Activated naive CD4-positive, alpha-beta T cell treated with anti-CD3 and anti-CD28 coated beads, Interleukin-2, amount 50 U/mL, for 24 hours (primary cell): ENCODE data around the gene TCEAL2.
"Not testable (repeated sequence)": the region's sequence is repeated elsewhere in the genome, so short reads cannot be mapped to it uniquely, and the experiment has no call there.

ENCODE experiments used
- H3K27ac Mint-ChIP-seq: one replicate; pipeline ENCODE4 v1.8.0; 2021; ENCODE audit warnings: mild to moderate bottlenecking, mixed read lengths
- H3K27me3 Mint-ChIP-seq: one replicate; pipeline ENCODE4 v1.8.0; 2021; ENCODE audit warnings: mixed read lengths
- H3K36me3 Mint-ChIP-seq: one replicate; pipeline ENCODE4 v1.8.0; 2021; ENCODE audit warnings: mixed read lengths
- H3K4me1 Mint-ChIP-seq: one replicate; pipeline ENCODE4 v1.8.0; 2021; ENCODE audit warnings: mixed read lengths
- H3K4me3 Mint-ChIP-seq: one replicate; pipeline ENCODE4 v1.8.0; 2021; ENCODE audit warnings: mild to moderate bottlenecking, mixed read lengths
- H3K9me3 Mint-ChIP-seq: one replicate; pipeline ENCODE4 v1.8.0; 2021; ENCODE audit warnings: mixed read lengths

TCEAL2 gene

DNA sequence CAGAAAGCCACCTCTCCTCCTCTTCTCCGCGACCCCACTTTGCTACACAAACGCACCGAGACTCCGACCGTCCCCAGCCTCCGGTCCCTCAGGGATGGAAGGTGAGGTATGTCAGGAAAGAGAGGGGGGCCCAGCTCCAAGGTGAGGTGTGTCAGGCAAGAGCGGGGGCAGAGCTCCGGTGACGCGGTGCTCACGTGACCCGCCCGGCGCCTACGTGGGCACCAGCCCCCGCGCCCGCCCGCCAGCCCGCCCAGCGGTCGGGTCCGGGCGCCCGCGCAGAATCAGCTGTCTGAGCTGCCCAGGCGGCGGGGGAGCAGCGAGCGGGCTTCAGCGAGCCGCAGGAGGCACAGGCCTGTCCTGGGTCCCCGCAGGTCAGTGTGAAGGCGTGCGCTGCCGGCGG is at the start of gene TCEAL2:
TCEAL2 (plus strand) TSS at position 244 of the 400 bp plus-strand sequence. CDS start 1,152 bp downstream, outside the sequence.
- H3K4me3 Mint-ChIP-seq = peak within 1 kb of the TSS; percentile 76
- H3K27me3 Mint-ChIP-seq = peaks cover 13% of the 10 kb centered on the region
- H3K4me1 Mint-ChIP-seq, H3K27ac Mint-ChIP-seq, H3K9me3 Mint-ChIP-seq, H3K36me3 Mint-ChIP-seq: not testable (repeated sequence)

DNA sequence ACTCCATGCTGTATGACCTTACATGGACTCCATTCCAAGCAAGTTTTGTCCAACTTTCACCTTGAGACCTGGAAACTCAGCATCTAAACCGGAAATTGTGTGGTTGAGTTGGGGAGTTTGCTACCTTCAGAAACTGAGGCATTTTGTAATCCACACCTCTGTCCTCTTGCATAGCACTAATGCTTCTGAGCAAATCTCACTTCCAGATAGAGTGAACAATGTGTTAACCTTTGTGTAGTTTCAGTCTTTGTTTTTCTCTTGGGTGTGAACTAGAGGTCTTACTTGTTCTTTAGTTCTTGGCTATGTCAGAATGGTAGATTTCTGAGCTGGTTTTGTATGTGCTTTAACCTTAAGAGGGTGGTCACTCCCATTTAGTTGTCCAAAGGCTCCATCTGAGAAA is 48.1 kb upstream of the TCEAL2 start:
- Mint-ChIP-seq H3K27ac (no peak overlapping the region), H3K9me3 (no peaks in the 10 kb centered on the region), H3K4me1 (no peaks in the 10 kb centered on the region), H3K36me3 (no peaks in the 10 kb centered on the region), H3K4me3 (no peak overlapping the region), H3K27me3 (peaks cover 5% of the 10 kb centered on the region)

- H3K36me3 Mint-ChIP-seq = no peaks in the 10 kb centered on the region
- H3K4me1 Mint-ChIP-seq = no peaks in the 10 kb centered on the region
- no peak overlapping the region for H3K4me3 Mint-ChIP-seq
- H3K27ac Mint-ChIP-seq = no peak overlapping the region
- H3K27me3 Mint-ChIP-seq = peaks cover 4% of the 10 kb centered on the region
- no peaks in the 10 kb centered on the region for H3K9me3 Mint-ChIP-seq
Observed at GRCh38 chrX:102085706-102086105, 39.8 kb upstream of the TCEAL2 start.

- H3K36me3 Mint-ChIP-seq = no peaks in the 10 kb centered on the region
- no peak overlapping the region for H3K27ac Mint-ChIP-seq
- no peaks in the 10 kb centered on the region for H3K4me1 Mint-ChIP-seq
- H3K9me3 Mint-ChIP-seq = no peaks in the 10 kb centered on the region
- H3K27me3 Mint-ChIP-seq = peaks cover 5% of the 10 kb centered on the region
- H3K4me3 Mint-ChIP-seq = no peak overlapping the region
Observed at GRCh38 chrX:102113367-102113766, 12.1 kb upstream of the TCEAL2 start.

DNA sequence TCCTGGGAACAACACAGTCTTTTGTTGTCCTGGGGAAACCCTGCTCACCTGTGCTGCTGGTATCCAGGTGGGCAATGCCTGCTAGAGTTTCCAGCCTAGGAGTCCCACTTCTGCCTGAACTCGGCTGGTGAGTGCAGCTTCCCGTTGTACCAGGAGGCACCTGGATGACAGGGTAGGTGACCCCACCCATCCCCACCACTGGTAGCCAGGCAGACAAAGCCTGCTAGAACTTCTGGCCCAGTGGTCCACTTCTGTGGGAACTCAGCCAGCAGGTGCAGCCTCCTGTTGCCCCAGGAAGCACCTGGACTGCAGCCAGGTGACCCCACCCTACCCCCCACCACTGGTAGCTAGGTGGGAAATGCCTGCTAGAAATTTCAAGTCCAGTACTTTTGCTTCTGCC is 9.7 kb upstream of the TCEAL2 start:
- Mint-ChIP-seq H3K27ac (no peak overlapping the region), H3K9me3 (no peaks in the 10 kb centered on the region), H3K4me3 (no peak overlapping the region), H3K36me3 (no peaks in the 10 kb centered on the region), H3K4me1 (no peaks in the 10 kb centered on the region), H3K27me3 (peaks cover 9% of the 10 kb centered on the region)

- H3K9me3 Mint-ChIP-seq, H3K4me1 Mint-ChIP-seq, H3K27ac Mint-ChIP-seq, H3K36me3 Mint-ChIP-seq: not testable (repeated sequence)
- Mint-ChIP-seq H3K4me3 (peak overlapping the region; percentile 76), H3K27me3 (peaks cover 13% of the 10 kb centered on the region)
Observed at GRCh38 chrX:102125014-102125413, 465 bp upstream of the TCEAL2 start.

DNA sequence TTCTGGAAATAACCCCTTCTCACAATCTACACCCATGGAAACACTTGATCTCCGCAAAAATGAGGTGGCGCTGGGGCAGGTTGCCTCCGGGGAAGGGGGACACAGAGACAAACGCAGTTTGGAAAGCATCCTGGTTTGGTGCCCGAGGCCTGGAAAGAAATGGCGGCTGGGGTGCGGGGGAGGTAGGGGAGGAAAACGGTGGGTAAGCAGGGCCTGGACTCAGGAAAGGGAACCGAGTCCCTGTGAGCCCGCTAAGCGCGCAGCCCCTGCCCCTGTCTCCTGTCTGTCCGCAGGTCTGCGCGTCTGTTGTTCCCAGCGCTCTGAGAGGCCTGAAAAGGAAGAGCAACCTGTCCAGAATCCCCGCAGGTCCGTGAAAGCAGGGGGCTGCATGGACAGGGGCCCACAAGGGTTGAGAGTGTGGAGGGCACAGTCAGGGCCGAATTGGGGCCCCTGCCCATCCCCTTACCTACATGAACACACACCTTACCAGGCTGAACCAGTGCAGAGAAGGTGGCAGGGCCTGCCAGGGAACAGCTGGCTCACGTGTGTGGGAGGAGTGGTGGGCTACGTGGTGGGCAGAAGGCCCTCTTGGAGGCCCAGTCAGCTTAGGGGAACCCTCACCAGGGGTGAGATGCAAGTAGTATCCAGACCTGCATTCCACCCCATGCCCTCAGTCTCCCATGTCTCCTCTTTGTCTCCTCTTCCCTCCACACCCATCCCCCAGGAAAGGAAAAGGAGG is 770 bp downstream of the TCEAL2 start:
- peak overlapping the region; percentile 15 for H3K4me3 Mint-ChIP-seq
- peaks cover 14% of the 10 kb centered on the region for H3K27me3 Mint-ChIP-seq
- H3K36me3 Mint-ChIP-seq, H3K4me1 Mint-ChIP-seq, H3K27ac Mint-ChIP-seq, H3K9me3 Mint-ChIP-seq: not testable (repeated sequence)

DNA sequence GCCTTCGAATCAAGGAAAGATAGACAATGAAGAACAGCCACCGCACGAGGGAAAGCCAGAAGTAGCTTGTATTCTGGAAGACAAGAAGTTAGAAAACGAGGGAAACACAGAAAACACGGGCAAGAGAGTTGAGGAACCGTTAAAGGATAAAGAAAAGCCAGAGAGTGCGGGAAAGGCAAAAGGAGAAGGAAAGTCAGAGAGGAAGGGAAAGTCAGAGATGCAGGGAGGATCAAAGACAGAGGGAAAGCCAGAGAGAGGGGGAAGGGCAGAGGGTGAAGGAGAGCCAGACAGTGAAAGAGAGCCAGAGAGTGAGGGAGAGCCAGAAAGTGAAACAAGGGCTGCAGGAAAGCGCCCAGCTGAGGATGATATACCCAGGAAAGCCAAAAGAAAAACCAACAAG is 1.4 kb downstream of the TCEAL2 start:
- Mint-ChIP-seq H3K4me3 (no peak overlapping the region), H3K27ac (no peak overlapping the region), H3K36me3 (no peaks in the 10 kb centered on the region), H3K4me1 (peaks cover 7% of the 10 kb centered on the region), H3K9me3 (no peaks in the 10 kb centered on the region), H3K27me3 (peaks cover 14% of the 10 kb centered on the region)

DNA sequence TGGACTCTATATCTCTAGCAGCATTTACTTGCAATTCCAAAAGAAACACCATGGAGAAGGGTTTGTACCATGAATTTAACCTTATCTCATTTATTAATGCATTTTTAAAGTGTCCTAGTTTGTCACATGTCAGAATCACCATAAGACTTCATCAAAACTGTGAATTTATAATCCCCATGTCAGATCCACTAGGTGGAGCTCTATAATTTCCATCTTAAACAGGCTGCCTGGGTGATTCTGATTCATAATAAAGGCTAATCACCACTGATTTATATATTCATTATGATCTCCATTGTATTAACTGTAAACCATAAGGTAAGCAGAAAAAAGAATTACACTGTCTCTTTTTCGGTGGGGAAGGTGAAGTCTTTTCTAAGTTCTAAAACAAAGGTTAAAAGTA is 4.0 kb downstream of the TCEAL2 start:
- peaks cover 5% of the 10 kb centered on the region for H3K4me1 Mint-ChIP-seq

GRCh38 chrX:102138064-102138463 is 12.6 kb downstream of the TCEAL2 start:
- no peaks in the 10 kb centered on the region for H3K4me1 Mint-ChIP-seq
- no peak overlapping the region for H3K4me3 Mint-ChIP-seq
- H3K9me3 Mint-ChIP-seq = no peaks in the 10 kb centered on the region
- H3K27me3 Mint-ChIP-seq = peaks cover 11% of the 10 kb centered on the region
- no peaks in the 10 kb centered on the region for H3K36me3 Mint-ChIP-seq
- no peak overlapping the region for H3K27ac Mint-ChIP-seq

More for the DNA sequence above, 4.0 kb downstream of the TCEAL2 start:
- peaks cover 15% of the 10 kb centered on the region for H3K27me3 Mint-ChIP-seq
- no peak overlapping the region for H3K4me3 Mint-ChIP-seq
- no peaks in the 10 kb centered on the region for H3K9me3 Mint-ChIP-seq
- no peak overlapping the region for H3K27ac Mint-ChIP-seq
- no peaks in the 10 kb centered on the region for H3K36me3 Mint-ChIP-seq

DNA sequence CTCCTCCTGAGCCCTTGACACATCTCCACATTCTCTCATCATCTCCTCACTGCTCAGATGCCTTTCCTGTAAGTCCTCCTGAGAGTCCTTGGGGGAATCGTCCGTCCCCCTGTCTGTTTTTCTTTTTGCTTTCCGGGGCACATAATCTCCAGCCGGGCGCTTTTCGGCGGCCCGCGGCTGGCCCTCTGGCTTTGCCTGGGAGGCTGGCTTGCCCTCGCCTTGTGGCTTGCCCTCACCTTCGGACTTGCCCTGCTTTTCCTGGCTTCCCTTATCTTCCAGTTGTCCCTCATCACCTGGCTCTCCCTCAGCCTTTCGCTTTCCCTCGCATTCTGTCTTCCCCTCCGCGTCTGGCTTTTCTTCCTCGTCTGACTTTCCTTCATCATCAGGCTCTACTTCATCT is 15.4 kb downstream of the TCEAL2 start:
- peaks cover 17% of the 10 kb centered on the region for H3K27me3 Mint-ChIP-seq
- not testable (repeated sequence) for H3K9me3 Mint-ChIP-seq, H3K27ac Mint-ChIP-seq, H3K4me3 Mint-ChIP-seq, H3K4me1 Mint-ChIP-seq, H3K36me3 Mint-ChIP-seq

- H3K27ac Mint-ChIP-seq, H3K36me3 Mint-ChIP-seq, H3K9me3 Mint-ChIP-seq, H3K4me3 Mint-ChIP-seq, H3K4me1 Mint-ChIP-seq: not testable (repeated sequence)
- peaks cover 17% of the 10 kb centered on the region for H3K27me3 Mint-ChIP-seq
Observed at GRCh38 chrX:102141631-102142030, 16.2 kb downstream of the TCEAL2 start.

- H3K4me3 Mint-ChIP-seq = peak within 1 kb of the TSS; percentile 26
- peaks cover 15% of the 10 kb centered on the region for H3K27me3 Mint-ChIP-seq
- not testable (repeated sequence) for H3K36me3 Mint-ChIP-seq, H3K9me3 Mint-ChIP-seq, H3K4me1 Mint-ChIP-seq, H3K27ac Mint-ChIP-seq
Observed at GRCh38 chrX:102142274-102142673, 16.8 kb downstream of the TCEAL2 start, which contains the start of gene TCEAL6. Gene TCEAL6, minus strand, starts transcription at chrX:102142481.

GRCh38 chrX:102154218-102154860 is 28.9 kb downstream of the TCEAL2 start:
- Mint-ChIP-seq H3K27ac (peak overlapping the region; percentile 93), H3K4me3 (peak overlapping the region; percentile 98), H3K9me3 (no peaks in the 10 kb centered on the region), H3K36me3 (no peaks in the 10 kb centered on the region), H3K4me1 (peaks cover 18% of the 10 kb centered on the region), H3K27me3 (no peaks in the 10 kb centered on the region)

DNA sequence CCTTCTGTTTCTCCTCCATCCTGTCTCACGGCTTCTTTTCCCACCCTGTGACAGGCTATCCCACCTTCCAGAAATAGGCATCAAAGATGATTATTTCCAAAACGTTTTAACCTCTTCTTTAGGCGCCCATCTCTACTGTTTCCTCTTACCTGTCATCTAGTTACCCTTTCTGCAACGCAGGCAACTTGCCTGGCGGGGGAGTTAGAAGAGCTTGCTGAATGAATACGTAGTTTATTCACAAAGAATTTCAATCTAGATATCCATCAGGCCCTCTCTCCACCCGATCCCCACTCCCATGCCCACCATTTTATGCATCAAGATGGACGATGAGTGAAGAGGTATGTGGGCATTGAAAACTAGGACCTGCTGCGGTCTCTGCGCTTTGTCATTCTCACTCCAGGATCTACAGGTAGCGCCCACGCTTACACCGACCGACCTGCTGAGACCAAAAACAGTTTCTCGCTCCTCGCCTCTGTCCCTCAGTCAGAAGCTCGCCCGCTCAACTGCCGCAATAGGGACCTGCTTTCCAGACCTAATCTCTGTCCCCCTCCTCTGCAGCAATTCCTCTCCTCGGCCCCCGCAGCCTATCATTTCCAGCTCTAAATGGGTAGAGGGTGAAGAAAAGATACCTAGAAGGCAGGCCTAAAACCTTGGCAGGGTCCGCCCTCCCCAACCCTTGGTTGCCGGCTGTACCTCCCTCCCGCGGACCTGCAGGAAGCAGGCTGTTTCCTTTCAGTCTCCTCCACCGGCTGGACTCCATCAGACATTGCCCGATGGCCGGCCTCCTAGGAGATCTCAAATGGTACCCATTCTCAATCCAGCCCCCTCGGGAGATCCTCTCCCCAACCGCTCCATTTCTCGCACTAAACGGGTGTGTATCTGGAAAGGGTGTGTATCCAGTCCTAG is 29.7 kb downstream of the TCEAL2 start:
- Mint-ChIP-seq H3K27ac (peak overlapping the region; percentile 93), H3K4me1 (peaks cover 18% of the 10 kb centered on the region), H3K9me3 (no peaks in the 10 kb centered on the region), H3K27me3 (no peaks in the 10 kb centered on the region), H3K4me3 (peak overlapping the region; percentile 98), H3K36me3 (no peaks in the 10 kb centered on the region)

DNA sequence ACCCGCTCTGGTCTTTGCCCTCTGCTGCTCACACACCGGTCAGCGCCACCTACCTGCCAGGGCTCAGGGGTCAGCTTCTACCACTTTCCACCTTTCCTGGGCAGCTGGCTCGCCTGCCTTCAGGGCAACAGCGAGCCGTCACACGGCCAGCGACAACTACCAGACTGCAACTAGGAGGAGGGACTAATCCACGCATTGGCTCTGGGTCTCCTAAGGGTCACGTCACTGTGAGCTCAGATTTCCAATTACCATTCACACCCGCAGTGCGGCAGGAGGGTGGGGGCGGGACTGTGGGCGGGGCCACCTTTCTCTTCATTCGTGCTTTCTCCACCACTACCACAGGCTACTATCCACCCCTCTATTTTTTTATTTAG is 30.3 kb downstream of the TCEAL2 start, which contains the start of gene BEX5:
BEX5 (minus strand) TSS at position 172 of the 374 bp plus-strand sequence. CDS start 1,712 bp downstream, outside the sequence.
- peaks cover 18% of the 10 kb centered on the region for H3K4me1 Mint-ChIP-seq
- H3K36me3 Mint-ChIP-seq = no peaks in the 10 kb centered on the region
- H3K27me3 Mint-ChIP-seq = no peaks in the 10 kb centered on the region
- no peaks in the 10 kb centered on the region for H3K9me3 Mint-ChIP-seq
- peak within 1 kb of the TSS; percentile 98 for H3K4me3 Mint-ChIP-seq
- peak within 1 kb of the TSS; percentile 93 for H3K27ac Mint-ChIP-seq
